HG03060 (cell line): ENCODE data around the gene LARP4B.

Experiments used
- ATAC-seq: cut with Tn5 transposase; IDR thresholded peaks from one replicate; pipeline ENCODE4 v1.9.1; 2021; ENCODE audit warnings: low read depth, moderate number of reproducible peaks; ENCODE audit not compliant: unreplicated experiment

The LARP4B gene

DNA sequence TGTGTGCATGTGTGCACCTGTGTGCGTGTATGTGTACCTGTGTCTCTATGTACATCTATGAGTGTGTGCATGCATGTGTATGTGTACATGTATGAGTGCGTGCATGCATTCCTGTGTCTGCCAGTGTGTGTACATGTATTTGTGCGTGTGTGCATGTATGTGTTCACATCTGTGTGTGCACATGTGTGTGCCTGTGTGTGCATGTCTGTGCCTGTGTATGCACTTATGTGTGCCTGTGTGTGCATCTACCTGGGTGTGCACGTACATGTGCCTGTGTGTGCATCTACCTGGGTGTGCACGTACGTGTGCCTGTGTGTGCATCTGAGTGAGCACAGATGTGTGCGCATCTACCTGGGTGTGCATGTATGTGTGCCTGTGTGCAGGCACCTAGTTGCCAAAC is 139.9 kb downstream of the LARP4B start:
- ATAC-seq: no peak

DNA sequence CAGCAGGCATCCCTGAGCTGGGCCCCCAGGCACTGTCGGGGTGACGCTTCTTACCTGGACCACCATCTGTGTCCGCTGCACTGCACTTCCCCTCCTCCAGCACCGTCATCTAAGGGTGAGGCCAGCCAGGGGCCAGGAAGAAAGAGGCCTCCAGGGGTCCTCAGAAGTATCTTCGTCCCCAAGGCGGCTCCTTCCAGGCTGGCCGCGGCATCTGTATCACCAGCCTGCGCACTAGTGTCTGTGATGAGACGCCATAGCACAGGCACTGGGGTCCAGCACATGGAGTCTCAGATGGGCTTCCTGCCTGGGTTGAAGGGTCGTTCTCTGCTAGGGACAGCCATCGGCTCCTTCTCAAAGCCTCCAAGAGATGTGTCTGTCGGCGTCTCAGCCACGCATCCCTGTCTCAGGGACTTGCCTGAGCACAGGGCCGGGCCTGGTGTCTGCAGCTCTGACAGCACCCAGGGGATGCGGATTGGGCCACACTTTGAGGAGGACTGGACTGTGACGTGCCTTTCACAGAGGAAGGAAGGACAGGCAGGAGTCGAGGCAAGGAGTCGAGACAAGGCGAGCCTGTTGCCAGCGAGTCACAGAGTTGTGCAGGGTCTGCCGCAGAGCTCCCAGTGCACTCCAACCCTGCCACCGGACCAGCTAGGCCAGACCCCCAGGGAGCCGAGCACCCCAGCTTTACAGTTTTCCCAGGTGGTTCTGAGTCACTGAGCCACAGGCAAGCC is 140.5 kb downstream of the LARP4B start:
- no peak for ATAC-seq

DNA sequence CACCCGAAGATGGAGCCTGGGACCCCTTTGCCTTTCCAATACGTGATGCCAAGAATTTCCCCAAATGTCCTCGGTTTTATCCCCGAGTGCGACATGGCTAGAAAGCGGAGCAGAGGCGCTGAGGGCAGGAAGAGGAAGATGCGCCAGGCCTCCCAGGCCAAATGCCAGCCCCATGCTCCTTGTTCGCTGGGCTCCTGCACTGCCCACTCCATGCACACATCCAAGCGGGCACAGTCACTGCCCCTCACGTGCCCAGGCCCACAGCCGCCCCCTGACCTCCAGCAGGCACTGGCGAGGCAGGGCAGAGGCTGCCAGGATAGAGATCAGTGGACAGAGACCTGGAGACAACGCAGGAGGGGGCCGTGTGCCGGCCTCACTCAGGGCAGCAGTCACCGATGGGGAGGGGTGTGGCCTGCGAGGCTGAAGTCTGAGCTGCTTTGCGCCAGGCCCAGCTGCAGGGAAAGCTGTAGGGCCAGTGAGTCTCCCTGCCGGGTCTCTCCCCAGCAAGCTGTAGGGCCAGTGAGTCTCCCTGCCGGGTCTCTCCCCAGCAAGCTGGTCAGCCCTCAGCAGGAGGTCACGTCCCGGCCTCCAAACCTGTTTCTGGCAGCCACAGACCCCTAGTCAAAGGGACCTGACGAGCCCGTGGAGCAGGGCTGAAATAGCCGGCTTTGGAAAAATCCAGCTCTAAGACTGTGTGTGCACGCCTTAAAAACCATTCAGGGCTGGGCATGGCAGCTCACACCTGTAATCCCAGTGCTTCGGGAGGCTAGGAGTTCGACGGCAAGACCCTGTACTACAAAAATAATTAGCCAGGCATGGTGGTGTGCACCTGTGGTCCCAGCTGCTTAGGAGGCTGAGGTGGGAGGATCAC is 141.4 kb downstream of the LARP4B start:
- no peak for ATAC-seq

DNA sequence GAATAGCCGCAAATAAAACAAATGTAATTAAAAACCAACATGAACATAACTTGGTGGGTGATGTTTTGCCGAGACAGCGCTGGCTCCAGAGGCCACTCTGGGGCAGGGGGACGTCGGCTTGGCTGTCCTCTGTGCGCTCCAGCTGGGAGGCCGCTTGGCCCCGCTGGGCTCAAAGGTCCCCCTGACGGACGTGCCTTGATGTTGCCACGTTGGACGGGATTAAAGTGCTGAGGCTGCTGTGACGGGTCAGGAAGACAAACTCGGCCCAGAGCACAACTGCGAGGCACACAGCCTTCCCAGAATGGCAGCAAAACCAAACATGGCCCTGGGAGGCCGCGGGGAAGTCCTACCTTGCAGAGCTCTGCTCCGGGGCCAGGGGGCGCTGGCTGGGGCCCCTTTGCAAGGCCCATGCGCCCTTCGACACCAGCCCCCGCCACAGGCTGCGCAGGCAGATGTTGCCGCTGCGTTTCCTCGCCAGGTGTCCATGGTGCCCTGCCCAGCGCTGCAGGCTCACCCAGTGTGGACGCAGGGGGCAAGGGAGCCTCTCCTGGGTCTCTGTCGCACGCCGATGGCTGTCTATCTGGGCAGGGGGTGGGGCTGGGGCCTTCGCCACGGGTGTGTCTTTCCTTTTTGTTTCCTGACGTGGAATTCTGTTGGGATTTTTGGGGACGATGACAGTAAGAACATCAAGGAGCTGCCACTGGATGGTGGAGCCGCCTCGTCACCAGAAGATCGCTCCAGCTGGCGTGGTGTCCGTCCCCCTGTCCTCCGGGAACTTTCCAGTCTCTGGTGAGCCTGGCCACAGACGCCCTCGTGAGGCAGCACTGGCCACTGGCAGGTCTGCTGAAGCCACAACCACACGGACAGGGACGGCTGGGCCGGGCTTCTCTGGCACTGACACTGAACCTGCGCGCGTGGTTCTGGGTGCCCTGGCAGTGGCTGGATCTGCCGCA is 142.4 kb downstream of the LARP4B start:
- no peak for ATAC-seq

DNA sequence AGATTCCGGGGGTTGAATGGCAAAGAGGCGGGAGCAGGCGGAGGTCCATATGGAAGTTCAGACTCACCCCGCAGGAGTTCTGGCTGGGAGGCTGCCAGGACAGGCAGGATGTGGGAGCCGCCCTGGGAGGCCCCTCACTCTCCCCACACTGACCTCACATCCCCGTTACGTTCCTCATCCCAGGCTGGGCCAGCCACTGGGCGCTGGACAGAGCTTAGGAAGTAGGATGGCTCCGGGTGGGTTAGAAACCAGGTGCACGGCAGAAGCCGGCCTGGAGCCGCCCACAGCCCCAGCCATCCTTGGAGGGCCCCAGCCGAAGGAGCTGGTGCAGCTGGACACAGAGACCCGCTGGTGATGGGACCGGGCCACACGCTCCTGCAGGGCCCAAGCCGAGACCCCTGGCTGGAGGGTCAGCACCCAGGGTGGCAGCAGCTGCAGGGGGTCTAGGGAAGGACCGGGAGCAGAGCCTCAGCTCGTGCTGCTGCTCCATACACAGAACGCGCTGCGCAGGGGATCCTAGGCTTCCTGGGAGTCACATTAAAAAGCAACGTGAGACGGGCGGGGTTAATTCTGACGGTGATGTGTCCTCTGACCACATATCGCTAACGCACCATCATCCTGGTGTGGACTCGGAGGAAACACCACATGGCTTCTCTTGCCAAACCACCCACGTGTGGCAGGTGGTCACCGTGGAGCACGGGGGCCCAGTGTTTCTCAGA is 143.4 kb downstream of the LARP4B start:
- ATAC-seq: no peak

DNA sequence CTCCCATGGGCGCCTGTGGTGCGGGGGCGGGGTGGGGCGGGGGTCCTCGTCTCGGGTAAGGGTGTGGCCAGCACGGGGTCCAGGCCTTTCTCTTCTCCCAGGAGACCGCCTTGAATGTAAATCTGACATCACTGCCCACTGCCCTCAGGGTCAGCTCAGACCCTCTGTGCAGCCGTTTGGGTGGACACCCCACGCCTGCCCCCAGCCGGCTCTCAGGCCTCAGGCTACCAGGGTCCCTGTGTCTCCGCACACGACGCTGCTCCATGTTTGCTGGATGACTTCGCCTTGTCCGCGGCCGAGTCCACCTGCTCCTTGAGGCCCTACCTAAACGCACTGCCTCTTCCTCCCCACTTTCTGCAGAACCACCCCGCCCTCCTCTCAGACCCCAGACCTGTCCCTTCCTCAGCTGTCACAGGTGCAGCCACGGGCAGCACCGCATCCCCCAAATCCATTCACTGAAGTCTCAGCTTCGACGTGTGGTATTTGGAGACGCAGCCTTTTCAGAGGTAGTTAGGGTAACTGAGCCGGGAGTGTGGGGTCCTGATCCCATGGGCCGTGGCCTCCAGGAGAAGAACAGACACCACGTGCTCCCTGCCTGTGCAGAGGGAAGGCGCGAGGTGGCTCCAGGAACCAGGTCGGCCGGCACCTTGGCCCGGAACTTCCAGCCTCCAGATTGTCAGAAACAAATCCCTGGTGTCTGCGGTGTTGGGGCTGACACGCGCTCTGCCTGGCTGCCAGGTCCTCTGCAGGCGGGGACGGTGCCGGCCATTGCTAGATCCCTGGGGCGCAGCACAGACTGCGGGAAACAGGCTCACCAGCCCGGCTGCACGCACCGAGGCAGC is 144.7 kb downstream of the LARP4B start:
- ATAC-seq: no peak

DNA sequence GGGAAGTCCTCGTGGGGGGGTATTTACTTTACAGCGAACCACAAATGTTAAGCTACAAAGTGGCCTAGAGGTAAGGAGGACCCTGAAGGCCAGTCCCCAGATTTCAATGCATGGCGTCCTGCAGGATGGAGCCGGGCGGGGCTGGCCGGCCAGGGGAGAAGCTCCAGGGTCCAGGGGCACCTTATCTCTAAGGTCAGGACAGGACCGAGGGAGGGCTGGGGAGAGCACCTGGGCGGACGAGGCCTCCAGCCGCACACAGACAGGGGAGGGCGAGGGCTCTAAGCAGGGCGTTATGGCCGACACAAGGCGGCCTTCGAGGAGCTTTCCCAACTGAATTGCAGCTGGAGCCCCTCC is 145.7 kb downstream of the LARP4B start:
- no peak for ATAC-seq

DNA sequence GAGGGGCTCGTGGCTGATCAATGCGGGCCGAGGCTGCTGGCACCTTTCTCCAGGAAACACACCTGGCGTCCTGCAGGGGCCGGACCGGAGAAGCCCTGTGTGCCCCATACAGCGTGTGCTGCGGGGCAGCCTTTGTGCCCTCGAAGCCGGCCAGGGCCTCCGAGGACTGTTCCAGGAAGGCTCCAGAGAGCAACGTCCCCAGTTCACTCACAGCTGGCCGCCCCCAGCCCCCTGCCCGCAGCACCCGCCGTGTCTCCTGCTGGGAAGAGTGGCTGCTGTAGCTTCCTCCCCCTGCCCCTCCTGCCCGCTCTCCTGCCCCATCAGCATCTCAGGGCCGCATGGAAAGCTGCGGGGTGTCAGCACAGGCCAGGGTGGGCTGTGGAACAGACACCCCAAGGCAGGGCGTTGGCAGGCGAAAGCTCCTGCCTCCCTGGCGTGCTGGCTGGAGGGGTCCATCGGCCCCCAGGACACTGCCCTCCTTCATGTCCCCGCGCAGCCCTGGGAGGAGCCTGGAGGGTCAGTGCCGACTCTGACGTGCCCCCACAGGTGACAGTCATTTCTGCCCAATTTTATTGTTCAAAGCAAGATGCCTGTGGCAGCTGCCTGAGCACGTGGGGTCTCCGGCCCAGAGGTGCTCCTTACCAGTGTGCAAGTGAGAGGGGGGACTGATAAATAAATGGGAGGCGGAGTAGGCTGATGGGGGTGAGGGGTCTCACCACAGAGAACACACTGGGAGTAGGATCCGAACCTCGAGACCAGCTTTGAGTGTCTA is 146.2 kb downstream of the LARP4B start:
- no peak for ATAC-seq

DNA sequence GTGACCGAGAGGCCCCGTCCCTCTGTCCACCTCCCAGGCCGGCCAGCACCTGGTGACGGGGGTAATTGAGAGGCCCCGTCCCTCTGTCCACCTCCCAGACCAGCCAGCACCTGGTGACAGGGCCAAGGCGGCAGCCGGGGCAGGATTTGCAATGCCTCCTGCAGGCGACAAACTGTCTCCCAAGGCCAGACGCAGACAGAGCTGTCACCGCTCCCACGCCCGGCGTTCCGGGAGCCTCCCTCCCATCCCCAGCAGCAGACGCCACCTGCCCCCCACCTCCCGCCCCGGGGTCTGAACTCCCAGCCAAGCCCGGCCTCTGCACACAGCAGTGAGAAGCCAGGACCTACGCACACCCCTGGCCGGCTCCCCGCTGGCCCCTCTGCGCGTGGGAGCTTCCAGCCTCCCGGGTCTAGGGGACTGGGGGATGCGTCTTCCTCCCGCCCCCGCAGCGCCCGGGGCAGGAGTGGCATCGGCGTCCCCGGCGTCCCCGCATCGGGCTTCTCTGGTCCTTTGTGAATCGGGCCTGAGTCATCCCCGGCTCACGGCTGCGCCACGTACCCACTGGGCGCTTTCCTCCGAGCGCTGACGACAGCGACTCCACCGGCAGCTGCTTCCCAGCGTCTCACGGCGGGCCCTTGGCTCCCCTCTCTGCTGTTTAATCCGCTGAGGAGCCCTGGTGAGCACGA is 147.0 kb downstream of the LARP4B start:
- no peak for ATAC-seq

DNA sequence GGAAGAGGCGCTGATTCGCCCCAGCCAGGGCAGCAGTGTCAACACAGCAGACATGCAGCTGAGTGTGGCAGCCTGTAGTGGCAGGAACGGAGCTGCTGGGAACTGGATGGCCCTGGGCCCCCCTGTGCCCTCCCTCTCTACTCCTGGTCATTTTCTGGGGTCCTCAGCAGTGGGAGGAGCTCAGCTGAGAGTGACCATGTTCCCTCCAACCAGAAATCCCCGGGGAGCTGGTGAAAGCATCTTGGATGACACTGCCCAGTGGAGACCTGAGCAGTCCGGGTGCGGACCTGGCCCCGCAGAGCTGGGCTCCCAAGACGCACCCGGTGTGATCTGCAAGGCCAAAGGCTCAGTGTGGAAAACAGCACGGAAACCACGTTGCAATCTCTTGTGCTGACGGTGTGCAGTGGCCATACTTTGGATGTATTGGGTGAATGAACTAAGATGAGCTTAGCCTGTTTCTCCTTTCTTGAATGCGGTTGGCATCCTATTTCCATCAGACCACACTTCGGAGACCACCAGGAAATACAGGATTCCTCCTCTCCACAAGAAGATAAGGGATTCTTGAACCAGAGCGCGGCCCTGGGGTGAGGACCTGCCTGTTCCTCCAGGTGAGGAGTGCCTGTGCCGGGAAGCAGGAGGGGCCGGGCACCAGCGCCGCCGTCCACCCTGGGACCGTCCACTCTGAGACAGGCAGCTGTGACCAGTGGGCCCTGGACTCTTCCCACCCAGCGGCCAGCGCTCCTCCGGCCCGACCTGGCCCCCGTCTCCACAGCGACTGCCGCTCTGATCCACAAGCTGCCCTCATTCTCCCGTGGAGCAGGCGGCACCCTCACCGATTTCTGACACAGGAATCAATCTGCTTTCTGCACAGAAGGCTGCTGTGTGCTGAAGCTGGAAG is 148.5 kb downstream of the LARP4B start:
- no peak for ATAC-seq

DNA sequence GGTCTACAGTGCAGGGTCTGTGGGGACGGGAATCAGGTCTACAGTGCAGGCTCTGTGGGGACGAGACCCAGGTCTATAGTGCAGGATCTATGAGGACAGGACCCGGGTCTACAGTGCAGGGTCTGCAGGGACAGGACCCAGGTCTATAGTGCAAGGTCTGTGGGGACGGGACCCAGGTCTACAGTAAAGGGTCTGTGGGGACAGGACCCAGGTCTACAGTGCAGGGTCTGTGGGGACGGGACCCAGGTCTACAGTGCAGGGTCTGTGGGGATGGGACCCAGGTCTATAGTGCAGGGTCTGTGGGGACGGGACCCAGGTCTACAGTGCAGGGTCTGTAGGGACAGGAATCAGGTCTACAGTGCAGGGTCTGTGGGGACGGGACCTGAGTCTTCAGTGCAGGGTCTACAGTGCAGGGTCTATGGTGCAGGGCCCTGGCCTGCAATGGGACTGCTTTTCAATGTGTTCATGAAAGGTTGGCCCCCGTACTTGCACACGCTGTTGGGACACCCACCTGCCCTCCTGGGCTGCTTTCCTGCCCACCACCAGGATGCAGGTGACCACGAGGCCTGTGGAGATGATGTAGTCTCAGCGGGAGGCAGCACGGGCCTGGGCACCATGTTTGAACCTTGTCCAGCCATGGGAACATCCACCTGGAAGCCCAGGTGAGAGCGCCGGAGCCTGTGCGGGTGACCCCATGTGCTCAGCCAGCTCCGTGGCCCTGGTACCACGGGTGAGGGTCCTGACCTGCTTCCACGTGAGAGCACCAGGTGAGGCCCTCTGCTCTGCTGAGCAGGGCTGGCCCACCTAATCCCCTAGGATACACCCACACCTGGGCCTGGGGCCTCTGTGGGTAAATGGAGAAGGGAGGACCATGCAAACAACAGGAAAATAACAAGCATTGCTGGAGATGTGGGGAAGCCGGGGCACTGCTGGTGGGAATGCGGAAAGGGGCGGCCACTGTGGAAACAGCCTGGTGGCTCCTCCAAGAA is 150.7 kb downstream of the LARP4B start:
- no peak for ATAC-seq

DNA sequence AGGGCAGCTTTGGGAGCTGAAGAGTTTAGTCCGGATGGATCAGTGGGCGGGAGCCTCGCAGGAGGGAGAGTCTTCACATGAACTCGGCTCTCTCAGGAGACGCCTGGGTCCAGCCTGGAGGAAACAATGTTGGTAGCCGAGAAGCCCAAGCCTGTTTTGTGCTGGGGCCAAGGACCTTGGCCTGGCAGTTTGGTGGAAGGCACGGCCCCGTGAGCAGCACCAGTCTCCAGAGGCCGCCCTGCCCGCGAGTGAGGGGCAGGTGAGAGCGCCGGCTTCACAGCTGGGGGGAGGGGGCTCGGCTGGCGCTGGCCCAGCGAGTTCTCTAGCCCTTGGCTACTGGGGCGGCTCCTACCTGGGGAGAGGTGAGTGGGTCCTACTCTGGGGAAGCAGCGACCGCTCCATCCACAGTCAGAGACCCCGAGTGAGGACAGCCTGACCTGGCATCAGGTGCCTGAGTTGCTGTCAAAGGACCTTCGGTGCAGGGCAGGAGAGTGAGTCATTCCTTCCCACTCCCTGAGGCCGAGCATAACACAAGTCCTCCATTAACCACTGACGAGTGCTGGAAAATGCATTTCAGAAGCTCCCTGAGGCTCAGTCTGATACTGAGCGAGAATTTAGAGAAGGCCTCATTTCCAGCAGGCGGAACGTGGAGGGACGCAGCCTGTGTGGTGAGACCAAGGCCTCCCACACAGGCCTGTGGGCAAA is 152.7 kb downstream of the LARP4B start:
- no peak for ATAC-seq

DNA sequence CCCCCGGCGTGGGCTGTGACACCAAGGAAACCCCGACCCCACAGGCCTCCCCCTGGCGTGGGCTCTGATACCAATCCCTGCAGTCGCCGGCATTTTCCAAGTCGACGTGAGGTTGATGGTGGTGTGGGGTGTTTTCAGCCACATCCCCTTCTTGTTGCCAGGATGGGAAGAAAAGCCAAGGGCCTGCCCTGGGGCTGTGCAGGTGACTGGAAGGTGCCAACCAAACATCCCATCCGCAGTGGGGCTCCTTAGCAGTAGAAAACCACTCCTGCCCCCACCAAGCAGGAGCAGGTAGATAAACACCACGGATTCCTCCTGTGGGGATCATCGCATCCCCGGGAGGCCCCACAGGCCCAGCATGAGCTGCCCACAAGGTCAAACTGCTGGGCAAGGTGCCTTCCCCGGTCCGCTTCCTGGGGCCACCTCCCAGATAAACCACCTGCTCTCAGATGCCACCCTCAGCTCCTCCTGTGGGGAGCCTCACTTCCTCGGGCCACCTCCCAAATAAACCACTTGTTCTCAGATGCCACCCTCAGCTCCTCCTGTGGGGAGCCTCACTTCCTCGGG is 153.5 kb downstream of the LARP4B start:
- ATAC-seq: no peak

DNA sequence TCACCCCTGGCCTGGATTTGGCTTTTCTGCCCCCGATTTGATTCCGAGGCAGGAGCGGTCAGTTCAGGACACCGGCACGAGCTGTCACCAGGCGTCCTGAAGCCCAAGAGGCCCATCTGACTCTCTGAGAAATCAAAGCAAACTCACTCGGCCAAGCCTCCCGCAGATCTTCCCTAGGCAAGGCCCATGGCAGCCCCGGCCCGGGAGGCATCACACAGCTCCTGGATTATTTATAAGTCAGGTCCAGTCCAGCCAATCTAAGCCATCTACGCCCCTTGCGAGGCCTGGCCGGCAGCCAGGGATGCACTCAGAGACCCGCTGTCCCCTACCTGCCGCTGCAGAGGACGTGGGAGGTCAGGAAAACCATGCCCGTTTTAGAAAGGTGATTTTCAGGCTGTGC is 154.7 kb downstream of the LARP4B start:
- no peak for ATAC-seq
